22Rv1 (cell line): ENCODE data around the gene SEMA6C.

Source experiments
- CTCF ChIP-seq: fragments of 450-650 bp; IDR thresholded peaks from 2 replicates; pipeline ENCODE4 v1.5.1; 2017; ENCODE audit warnings: mild to moderate bottlenecking
- ZFX ChIP-seq: fragments of 450-650 bp; IDR thresholded peaks from 2 replicates; pipeline ENCODE4 v1.6.1; 2017; ENCODE audit warnings: antibody characterized with exemption, borderline replicate concordance

- no peak for TF ChIP-seq CTCF
- TF ChIP-seq ZFX: no peak
Observed at GRCh38 chr1:151143057-151143435, 3.4 kb downstream of the SEMA6C start.
